Vagina (tissue), 2 donors: ENCODE data around the gene ATP2B2. TPM values are rescaled to one million over a fixed set of nuclear protein-coding genes. Genes with fewer than 3 reads are reported as not detected.

Source experiments
- DNase-seq, 2 donors: peaks; one replicate each; pipeline ENCODE4 v3.0.0-alpha.2; 2017; ENCODE audit errors: extremely low spot score in 2 of 2
- H3K27ac ChIP-seq: fragments of 200-600 bp; sonication (generic); one replicate; pipeline ENCODE4 v1.5.1; 2019
- H3K27me3 ChIP-seq: fragments of 200-600 bp; sonication (generic); one replicate; pipeline ENCODE4 v1.5.1; 2019
- H3K36me3 ChIP-seq, 2 donors: fragments of 200-600 bp; sonication (generic); one replicate each; pipeline ENCODE4 v1.5.1; 2017 to 2019
- H3K4me1 ChIP-seq: fragments of 200-600 bp; sonication (generic); one replicate; pipeline ENCODE4 v1.5.1; 2019
- H3K4me3 ChIP-seq, 2 donors: fragments of 200-600 bp; sonication (generic); 1 replicate in 1 of 2; 2 replicates in 1 of 2; pipeline ENCODE4 v1.5.1; 2016 to 2019
- H3K9me3 ChIP-seq: fragments of 200-600 bp; sonication (generic); one replicate; pipeline ENCODE4 v1.5.1; 2019
- POLR2A ChIP-seq, 2 donors: fragments of 450-650 bp; IDR thresholded peaks; one replicate each; pipeline ENCODE4 v1.6.1; 2017; ENCODE audit warnings: antibody characterized with exemption in 2 of 2, mild to moderate bottlenecking in 2 of 2, moderate library complexity in 2 of 2
- POLR2AphosphoS5 ChIP-seq, 2 donors: sonication (generic); formaldehyde crosslinking; IDR thresholded peaks; one replicate each; pipeline ENCODE4 v1.9.0; 2017; ENCODE audit warnings: antibody characterized with exemption in 2 of 2, mild to moderate bottlenecking in 2 of 2, low read depth in 1 of 2; ENCODE audit not compliant: insufficient read depth in 1 of 2
- intact Hi-C: fragments of 100-400 bp; cut with DNase I; formaldehyde crosslinking; loops from one replicate; pipeline ENCODE4 v1.15.1; 2023
- total RNA-seq: library from RNA; depleted of rRNA; stranded (reverse); fragments of >200 nt; gene quantifications from one replicate; pipeline ENCODE4 v1.2.3, GENCODE V29; 2016
- TF ChIP-seq, protein P1 (sequence below), 3 experiments: fragments of 450-650 bp in 2 of 3; fragments of 200-600 bp in 1 of 3; sonication (generic) in 1 of 3; IDR thresholded peaks; one replicate each; pipeline ENCODE4 v1.5.1; 2017 to 2019; ENCODE audit warnings: antibody characterized with exemption in 3 of 3, mild to moderate bottlenecking in 2 of 3, moderate library complexity in 2 of 3

Gene ATP2B2
- total RNA-seq, 1 donor from 2014 or later = 0.25 TPM

DNA sequence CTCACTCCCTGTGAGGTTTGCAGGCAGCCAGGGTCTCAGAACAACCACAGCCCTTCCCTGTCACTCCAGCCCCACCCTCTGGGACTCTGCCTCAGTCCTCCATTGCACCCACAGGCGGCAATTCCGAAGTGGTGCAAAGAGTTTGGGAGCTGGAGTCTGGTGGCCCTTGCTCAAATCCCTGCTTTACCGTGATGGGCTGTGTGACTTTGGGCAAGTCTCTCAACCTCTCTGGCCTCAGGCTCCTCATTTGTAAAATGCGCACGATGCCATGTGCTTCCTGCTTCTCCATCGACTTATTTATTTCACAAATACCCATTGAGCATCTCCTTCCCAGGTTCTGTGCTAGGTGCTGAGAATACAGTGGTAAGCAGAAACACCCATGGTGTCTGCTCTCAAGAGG, 7.3 kb upstream of the ATP2B2 start:
- Histone ChIP-seq H3K36me3 (no peaks in the 10 kb centered on the region), H3K27ac (no peak overlapping the region), H3K4me1 (no peaks in the 10 kb centered on the region), H3K9me3 (no peaks in the 10 kb centered on the region), H3K4me3 (no peak overlapping the region), H3K27me3 (no peaks in the 10 kb centered on the region)
- DNase-seq = no peak
- TF ChIP-seq POLR2A (IDR thresholded peaks at IDR 0.05) (no peak), POLR2AphosphoS5 (IDR thresholded peaks at IDR 0.05; ENCODE audit: insufficient read depth in 1 of 2, low read depth in 1 of 2) (no peak)
- TF ChIP-seq, protein P1, sequence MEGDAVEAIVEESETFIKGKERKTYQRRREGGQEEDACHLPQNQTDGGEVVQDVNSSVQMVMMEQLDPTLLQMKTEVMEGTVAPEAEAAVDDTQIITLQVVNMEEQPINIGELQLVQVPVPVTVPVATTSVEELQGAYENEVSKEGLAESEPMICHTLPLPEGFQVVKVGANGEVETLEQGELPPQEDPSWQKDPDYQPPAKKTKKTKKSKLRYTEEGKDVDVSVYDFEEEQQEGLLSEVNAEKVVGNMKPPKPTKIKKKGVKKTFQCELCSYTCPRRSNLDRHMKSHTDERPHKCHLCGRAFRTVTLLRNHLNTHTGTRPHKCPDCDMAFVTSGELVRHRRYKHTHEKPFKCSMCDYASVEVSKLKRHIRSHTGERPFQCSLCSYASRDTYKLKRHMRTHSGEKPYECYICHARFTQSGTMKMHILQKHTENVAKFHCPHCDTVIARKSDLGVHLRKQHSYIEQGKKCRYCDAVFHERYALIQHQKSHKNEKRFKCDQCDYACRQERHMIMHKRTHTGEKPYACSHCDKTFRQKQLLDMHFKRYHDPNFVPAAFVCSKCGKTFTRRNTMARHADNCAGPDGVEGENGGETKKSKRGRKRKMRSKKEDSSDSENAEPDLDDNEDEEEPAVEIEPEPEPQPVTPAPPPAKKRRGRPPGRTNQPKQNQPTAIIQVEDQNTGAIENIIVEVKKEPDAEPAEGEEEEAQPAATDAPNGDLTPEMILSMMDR (IDR thresholded peaks at IDR 0.05) = no peak
- intact Hi-C loops = no loop called here

DNA sequence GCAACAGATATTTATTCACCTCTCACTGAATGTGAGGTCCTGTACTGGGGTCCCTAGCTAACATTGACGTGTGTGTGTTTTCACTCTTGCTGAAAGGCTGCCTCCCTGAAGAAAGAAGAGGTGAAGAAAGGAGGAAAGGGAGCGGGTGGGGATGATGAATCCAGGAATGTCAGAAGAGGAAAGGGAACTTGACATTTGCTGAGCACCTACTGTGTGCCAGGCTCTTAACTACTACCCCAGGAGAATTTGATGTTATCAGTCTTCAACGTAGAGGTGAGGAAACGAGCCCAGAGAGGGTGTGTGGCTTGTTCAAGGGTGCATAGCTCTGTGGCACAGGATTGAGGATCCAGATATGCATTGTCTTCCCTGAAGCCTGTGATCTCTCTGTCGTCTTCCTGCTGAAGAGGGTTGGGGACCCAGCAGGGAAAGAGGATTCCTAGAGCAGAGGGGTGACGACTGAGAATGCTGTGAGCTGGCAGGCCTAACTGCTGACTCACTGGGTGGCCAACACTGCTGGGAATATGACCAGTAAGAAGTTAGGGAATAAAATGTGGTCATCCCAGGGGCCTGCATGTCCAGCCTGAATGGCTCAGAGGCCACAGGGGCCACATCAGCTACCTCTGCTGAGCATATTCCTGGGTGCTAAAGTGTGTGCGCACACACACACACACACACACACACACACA, 6.6 kb upstream of the ATP2B2 start:
- no peak for DNase-seq
- Histone ChIP-seq H3K27ac (no peak overlapping the region), H3K36me3 (no peaks in the 10 kb centered on the region), H3K4me3 (no peak overlapping the region), H3K27me3 (no peaks in the 10 kb centered on the region), H3K4me1 (no peaks in the 10 kb centered on the region), H3K9me3 (no peaks in the 10 kb centered on the region)
- TF ChIP-seq POLR2A (IDR thresholded peaks at IDR 0.05) (no peak), POLR2AphosphoS5 (IDR thresholded peaks at IDR 0.05; ENCODE audit: insufficient read depth in 1 of 2, low read depth in 1 of 2) (no peak)
- TF ChIP-seq, protein P1 (IDR thresholded peaks at IDR 0.05) = no peak
- intact Hi-C loops = no loop called here

DNA sequence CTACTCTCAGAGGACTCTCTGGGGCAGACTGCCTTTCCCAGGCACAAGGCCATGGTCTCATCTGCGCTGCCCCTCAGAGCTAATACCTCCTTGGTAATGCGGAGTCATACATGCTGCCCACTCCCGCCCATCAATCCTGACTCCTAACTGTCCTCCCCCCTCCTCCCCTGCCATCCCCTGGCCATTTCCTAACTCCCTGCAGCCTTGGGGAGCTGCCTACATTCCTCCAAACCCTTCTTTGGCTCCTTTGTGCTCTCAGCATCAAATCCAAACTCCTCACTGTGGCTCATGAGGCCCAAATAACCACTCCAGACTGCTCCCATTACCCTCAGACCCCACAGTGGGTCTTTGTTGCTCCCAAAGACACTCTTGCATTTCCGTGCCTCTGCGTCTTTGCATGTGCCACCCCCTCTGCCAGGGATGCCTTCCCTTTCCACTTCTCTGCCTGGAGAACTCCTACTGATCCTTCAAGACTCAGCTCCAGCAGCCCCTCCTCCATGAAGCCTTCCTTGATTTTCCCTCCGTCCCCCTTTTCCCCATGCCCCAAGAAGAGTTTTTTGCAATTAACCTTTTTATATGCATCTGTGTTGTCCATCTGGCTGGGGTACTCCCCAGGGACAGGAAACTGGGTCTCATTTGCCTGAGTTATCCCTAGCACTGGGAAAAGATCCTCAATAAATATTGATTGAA, 5.5 kb upstream of the ATP2B2 start:
- H3K4me3 ChIP-seq = no peak overlapping the region
- no peaks in the 10 kb centered on the region for H3K27me3 ChIP-seq
- no peaks in the 10 kb centered on the region for H3K36me3 ChIP-seq
- no peak overlapping the region for H3K27ac ChIP-seq
- intact Hi-C loops = no loop called here
- TF ChIP-seq, protein P1 (IDR thresholded peaks at IDR 0.05) = no peak
- no peak for TF ChIP-seq POLR2AphosphoS5 (IDR thresholded peaks at IDR 0.05; ENCODE audit: insufficient read depth in 1 of 2, low read depth in 1 of 2)
- TF ChIP-seq POLR2A (IDR thresholded peaks at IDR 0.05) = no peak
- DNase-seq = no peak
- H3K4me1 ChIP-seq = peaks cover under 1% of the 10 kb centered on the region
- no peaks in the 10 kb centered on the region for H3K9me3 ChIP-seq

DNA sequence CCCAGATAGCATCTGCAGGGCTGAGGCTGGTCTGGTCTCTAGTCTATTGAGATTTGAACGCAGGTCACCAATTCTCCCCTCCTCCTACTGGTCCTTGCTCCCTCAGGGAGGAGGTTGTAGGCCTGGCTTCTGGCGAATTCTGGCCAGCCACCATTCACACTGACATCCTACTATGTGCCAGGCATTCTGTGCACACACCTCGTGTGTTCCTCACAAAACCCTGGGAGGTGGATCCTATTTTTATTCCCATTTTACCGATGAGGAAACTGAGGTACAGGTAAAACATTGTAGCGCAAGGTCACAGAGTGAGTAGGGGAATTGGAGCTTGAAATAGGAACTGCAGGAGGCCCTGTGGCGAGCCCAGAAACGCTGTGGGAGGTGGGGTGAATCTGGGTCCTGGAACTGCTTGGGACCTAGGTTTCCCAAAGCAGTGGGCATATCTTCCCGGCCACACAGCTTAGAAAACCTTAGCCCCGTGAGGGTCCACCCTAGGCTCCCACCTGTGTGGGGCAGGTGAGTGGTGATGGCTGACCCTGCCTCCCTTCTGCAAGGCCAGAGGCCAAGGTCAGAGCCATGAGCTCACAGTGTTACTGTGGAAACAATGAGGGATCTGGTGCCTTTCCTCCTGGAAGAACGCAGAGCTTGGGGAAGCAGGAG, 4.8 kb upstream of the ATP2B2 start:
- no peak for DNase-seq
- TF ChIP-seq POLR2AphosphoS5 (IDR thresholded peaks at IDR 0.05; ENCODE audit: insufficient read depth in 1 of 2, low read depth in 1 of 2) = no peak
- TF ChIP-seq POLR2A (IDR thresholded peaks at IDR 0.05) = no peak
- TF ChIP-seq, protein P1 (IDR thresholded peaks at IDR 0.05) = no peak
- Histone ChIP-seq H3K36me3 (no peaks in the 10 kb centered on the region), H3K27ac (no peak overlapping the region), H3K4me1 (peaks cover 7% of the 10 kb centered on the region), H3K4me3 (no peak overlapping the region), H3K27me3 (no peaks in the 10 kb centered on the region), H3K9me3 (no peaks in the 10 kb centered on the region)
- intact Hi-C loops = no loop called here
